ENCODE measurements around the gene ASB2. TPM values are rescaled to one million over a fixed set of nuclear protein-coding genes. Genes with fewer than 3 reads are reported as not detected.

The ASB2 gene
- total and polyA plus RNA-seq, 2 of the 13 experiments (the other 11 are each of a cell fraction or from before 2014, with no cell fraction given): 0.82 to 4.1 TPM

GRCh38 chr14:94001501-94002396 is 25.4 kb upstream of the ASB2 start (continued):
- TF ChIP-seq ARHGAP35 (CRISPR knock-in tag; IDR thresholded peaks at IDR 0.05; ENCODE audit: borderline replicate concordance) (no peak), SRY (CRISPR knock-in tag; IDR thresholded peaks at IDR 0.05) (no peak), FOXJ3 (CRISPR knock-in tag; IDR thresholded peaks at IDR 0.05; ENCODE audit: borderline replicate concordance) (no peak), MLLT10 (CRISPR knock-in tag; IDR thresholded peaks at IDR 0.05) (no peak), NFE2 (CRISPR knock-in tag; IDR thresholded peaks at IDR 0.05) (0 out of 2 replicates have a peak, but pooled peaks have one; percentile 15), FOSL2 (CRISPR knock-in tag; IDR thresholded peaks at IDR 0.05) (peak; percentile 44), TGIF2 (CRISPR knock-in tag; IDR thresholded peaks at IDR 0.05) (peak; percentile 70; the same call in 1 of the 2 replicates), MYC (CRISPR knock-in tag; IDR thresholded peaks at IDR 0.05; ENCODE audit: borderline replicate concordance) (0 out of 2 replicates have a peak, but pooled peaks have one; percentile 39), SALL2 (CRISPR knock-in tag; IDR thresholded peaks at IDR 0.05) (no peak), SP2 (CRISPR knock-in tag; IDR thresholded peaks at IDR 0.05) (no peak), BORCS8-MEF2B (CRISPR knock-in tag; IDR thresholded peaks at IDR 0.05) (no peak; the same call in 1 of the 2 replicates), SSRP1 (CRISPR knock-in tag; IDR thresholded peaks at IDR 0.05) (no peak), SATB2 (CRISPR knock-in tag; IDR thresholded peaks at IDR 0.05) (no peak), ZBTB21 (CRISPR knock-in tag; IDR thresholded peaks at IDR 0.05) (no peak), ZNF7 (CRISPR knock-in tag; IDR thresholded peaks at IDR 0.05) (no peak), KDM2A (CRISPR knock-in tag; IDR thresholded peaks at IDR 0.05; ENCODE audit: borderline replicate concordance, low read depth) (peak; percentile 80), TEAD3 (CRISPR knock-in tag; optimal IDR thresholded peaks at IDR 0.05; ENCODE audit: borderline replicate concordance) (peak; percentile 77), ZBTB25 (CRISPR knock-in tag; IDR thresholded peaks at IDR 0.05) (no peak), SP4 (CRISPR knock-in tag; IDR thresholded peaks at IDR 0.05) (no peak), ZNF556 (CRISPR knock-in tag; IDR thresholded peaks at IDR 0.05; ENCODE audit: borderline replicate concordance) (no peak), DBP (CRISPR knock-in tag; IDR thresholded peaks at IDR 0.05; ENCODE audit: not compliant biosample characterization) (no peak), ZBTB14 (CRISPR knock-in tag; IDR thresholded peaks at IDR 0.05) (no peak), ZC3H4 (CRISPR knock-in tag; IDR thresholded peaks at IDR 0.05; ENCODE audit: borderline replicate concordance) (no peak), HMG20B (CRISPR knock-in tag; conservative IDR thresholded peaks at IDR 0.05) (no peak), ZNF180 (CRISPR knock-in tag; IDR thresholded peaks at IDR 0.05; ENCODE audit: borderline replicate concordance, low read depth) (no peak), ATM (IDR thresholded peaks at IDR 0.05; ENCODE audit: borderline replicate concordance) (no peak), AGO1 (IDR thresholded peaks at IDR 0.05; ENCODE audit: low read depth, low read length, poor library complexity, severe bottlenecking) (no peak), KAT8 (CRISPR knock-in tag; IDR thresholded peaks at IDR 0.05) (0 out of 2 replicates have a peak, but pooled peaks have one; percentile 20), ZNF317 (CRISPR knock-in tag; IDR thresholded peaks at IDR 0.05) (no peak)
